Epithelial cell of esophagus (primary cell): ENCODE data around the gene CTRB1.
"Not testable (repeated sequence)": the region's sequence is repeated elsewhere in the genome, so short reads cannot be mapped to it uniquely, and the experiment has no call there.

Experiments
- DNase-seq: peaks from one replicate; pipeline ENCODE4 v3.0.0; 2010; ENCODE audit warnings: low read depth
- H3K4me3 ChIP-seq: 2 replicates; pipeline ENCODE4 v1.5.1; 2011; ENCODE audit warnings: mild to moderate bottlenecking, low read length, control low read depth
- TF ChIP-seq, protein P1 (sequence below): IDR thresholded peaks from 2 replicates; pipeline ENCODE4 v1.5.1; 2011; ENCODE audit warnings: low read depth, mild to moderate bottlenecking, low read length, control low read depth, inconsistent platforms; ENCODE audit not compliant: insufficient read depth; ENCODE audit errors: missing control alignments

CTRB1 gene

DNA sequence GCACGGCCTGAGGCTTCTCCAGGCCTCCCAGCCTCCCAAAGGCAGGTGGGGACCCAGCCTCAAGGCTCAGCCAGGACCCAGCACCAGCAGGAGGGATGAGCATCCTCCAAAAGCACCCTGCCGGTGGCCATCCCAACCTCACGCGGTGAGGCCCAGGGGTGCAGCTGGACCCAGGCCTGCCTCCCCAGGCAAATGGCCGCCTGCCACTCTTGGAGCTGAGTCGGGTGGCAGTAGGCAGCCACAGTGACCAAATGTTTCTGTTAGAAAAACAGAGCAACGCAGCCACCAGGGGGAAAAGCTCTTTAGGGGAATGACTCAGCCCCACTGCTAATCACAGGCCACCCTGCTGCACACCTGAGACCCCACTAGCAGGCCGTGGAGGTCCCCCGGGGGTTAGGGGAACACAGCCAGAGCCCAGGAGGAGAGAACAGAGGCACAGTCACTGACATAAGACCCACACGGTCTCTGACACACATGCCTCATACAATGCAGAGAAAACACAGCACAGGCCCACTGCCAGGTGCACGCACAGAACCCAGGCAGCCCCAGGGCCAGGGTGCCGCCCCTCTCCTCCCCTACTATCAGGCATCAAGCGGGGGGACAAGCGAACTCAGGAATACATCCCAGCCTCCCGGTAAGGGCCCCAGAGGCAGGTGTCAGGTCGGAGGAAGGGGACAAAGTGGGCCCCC is 20.2 kb downstream of the CTRB1 start:
- TF ChIP-seq, protein P1, sequence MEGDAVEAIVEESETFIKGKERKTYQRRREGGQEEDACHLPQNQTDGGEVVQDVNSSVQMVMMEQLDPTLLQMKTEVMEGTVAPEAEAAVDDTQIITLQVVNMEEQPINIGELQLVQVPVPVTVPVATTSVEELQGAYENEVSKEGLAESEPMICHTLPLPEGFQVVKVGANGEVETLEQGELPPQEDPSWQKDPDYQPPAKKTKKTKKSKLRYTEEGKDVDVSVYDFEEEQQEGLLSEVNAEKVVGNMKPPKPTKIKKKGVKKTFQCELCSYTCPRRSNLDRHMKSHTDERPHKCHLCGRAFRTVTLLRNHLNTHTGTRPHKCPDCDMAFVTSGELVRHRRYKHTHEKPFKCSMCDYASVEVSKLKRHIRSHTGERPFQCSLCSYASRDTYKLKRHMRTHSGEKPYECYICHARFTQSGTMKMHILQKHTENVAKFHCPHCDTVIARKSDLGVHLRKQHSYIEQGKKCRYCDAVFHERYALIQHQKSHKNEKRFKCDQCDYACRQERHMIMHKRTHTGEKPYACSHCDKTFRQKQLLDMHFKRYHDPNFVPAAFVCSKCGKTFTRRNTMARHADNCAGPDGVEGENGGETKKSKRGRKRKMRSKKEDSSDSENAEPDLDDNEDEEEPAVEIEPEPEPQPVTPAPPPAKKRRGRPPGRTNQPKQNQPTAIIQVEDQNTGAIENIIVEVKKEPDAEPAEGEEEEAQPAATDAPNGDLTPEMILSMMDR: peak; percentile 28
- DNase-seq: no peak
- H3K4me3 ChIP-seq: no peak overlapping the region

DNA sequence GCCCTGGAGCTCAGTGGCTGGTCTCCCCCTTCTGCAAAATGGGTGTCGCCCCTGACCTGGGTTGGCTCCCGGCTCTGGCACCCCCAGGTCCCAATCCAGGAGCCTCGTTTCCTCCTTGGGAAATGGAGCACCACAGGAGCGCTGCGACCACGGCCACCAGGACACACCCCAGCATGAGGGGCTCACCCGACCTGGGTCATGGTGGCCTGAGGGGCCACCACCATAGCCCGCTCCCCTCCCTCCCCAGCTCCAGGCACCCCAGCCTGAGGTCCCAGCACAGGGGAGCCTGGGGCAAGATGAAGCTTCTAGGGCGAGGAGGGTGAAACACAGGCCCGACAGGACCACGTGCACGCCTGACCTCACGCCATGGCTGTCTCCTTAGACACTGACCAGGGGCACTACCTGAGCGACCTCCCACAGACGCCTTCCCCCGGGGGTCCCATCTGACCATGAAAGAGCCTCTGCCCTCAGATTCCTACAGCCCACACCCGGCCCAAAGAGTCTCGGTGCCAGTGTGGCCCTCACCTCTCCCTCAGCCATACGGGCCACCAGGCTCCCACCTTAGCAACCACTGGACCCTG is 20.8 kb downstream of the CTRB1 start:
- no peak for DNase-seq
- TF ChIP-seq, protein P1: no peak
- H3K4me3 ChIP-seq: no peak overlapping the region

DNA sequence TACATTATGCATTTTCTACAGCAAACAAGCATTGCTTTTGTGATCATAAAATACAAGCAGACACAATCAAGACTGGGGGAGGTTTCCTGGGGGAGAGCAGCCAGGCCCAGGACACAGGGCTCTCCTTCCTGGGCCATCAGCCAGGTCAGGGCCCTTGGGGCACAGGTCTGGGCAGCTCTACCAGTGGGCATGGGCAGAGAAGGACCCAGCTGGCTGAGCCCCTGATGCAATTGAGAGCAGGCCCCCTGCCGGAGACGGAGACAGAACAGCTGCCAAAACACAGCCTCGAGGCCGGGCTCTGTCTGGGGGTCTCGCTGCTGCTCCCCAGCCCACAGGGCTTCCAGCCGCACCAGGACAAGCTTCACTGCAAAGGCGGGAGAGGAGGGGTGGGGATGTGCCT is 21.8 kb downstream of the CTRB1 start:
- not testable (repeated sequence) for H3K4me3 ChIP-seq, DNase-seq

DNA sequence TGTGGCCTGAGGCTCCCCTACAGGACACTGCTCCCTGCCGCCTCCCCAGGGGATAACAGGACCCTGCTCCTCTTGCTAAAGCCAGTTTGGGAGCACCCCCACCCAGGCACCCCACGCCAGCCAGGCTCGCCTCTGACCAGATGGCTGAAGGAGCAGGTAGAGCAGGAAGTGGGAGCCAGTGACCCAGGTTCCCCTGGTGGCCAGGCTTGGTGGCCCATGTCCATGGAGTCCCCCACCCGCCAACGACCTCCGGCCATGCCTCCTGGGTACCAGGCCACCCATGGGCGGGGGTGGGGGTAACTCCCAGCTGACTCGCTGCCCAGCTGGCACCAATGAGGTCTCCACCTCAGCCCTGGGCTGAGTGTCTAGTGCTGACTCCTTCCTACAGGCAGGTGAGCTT is 22.6 kb downstream of the CTRB1 start:
- DNase-seq: no peak
- H3K4me3 ChIP-seq: no peak overlapping the region
- TF ChIP-seq, protein P1: no peak

DNA sequence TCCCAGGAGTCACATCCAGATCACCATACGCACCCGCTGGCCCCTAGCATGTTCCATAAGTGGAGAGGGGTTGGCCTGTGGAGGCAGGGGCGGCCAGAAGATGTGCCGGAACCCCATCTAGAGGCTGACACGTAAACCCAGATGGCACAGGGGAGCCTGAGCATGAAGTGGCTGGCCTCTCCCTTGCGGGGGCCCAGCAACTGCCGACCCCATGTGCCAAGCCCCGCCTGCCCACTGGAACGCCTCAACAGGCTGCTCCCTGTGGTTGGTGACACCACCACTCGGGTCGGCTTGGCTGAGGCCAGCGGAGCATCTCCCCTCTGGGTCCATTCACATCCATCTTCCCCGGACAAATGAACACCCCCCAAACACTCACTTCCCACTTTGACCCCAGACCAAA is 23.2 kb downstream of the CTRB1 start:
- H3K4me3 ChIP-seq: no peak overlapping the region
- DNase-seq: no peak
- TF ChIP-seq, protein P1: no peak

DNA sequence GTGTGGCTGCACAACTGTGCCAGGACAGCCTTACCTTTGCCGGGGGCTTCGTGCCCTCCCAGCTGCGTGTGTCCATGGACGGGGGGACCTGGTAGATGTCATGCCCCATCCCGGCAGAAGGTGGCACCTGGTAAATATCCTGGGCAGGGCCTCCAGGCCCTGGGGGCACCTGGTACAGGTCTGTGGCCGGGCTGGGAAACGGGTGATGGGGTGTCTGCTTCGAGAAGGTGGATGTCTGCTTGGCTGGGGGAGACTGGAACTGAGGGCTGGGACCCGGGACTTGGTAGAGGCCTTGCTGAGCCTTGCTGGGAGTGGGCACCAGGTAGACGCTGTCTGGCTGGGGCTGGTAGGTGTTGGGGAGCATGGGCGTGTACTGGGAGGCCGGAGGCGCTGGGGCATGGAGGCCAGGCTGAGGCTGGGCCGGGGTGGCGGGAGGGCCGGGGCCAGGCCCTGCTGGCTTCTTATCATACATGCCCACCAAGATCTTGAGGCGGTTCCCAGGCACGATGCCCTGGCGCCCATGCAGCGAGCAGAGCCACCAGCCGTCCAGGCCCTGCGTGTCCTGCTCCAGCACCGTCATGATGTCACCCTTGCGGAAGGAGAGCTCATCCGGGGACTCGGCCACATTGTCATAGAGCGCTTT is 23.8 kb downstream of the CTRB1 start:
- DNase-seq, H3K4me3 ChIP-seq: not testable (repeated sequence)

DNA sequence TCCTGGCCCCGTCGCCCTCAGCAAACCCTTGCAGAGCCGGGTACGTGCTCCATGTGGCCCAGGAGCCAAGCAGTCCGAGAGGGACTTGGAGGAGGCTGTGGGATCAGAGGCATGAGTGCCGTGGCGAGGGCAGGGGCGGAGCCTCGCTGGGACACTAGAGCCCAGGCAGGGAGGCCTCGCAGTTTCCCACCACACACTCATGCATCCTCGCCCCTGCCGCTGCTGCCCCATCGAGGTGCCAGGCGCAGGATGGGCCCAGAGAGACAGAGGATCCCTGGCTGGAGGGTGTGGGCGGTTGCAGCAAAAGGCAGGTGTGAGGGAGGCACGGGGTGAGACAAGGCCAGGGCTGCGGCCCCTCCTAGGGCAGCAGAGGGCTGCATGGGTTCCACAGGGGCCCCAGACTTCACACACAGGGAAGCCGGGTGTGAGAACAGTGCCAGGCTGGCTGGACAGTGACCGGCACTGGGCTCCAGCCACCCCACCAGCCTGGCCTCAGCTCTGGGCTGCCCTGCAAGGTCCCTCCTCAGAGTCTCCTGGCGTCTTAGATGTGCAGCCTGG is 25.0 kb downstream of the CTRB1 start:
- TF ChIP-seq, protein P1: no peak
- H3K4me3 ChIP-seq: no peak overlapping the region
- no peak for DNase-seq
